GM12872 (cell line): ENCODE results near the gene PARD6B.

Experiments
- CTCF ChIP-seq: IDR thresholded peaks from 3 replicates; pipeline ENCODE4 v1.5.1; 2011; ENCODE audit warnings: low read depth, mild to moderate bottlenecking, low read length, moderate library complexity; ENCODE audit not compliant: insufficient read depth

PARD6B gene

GRCh38 chr20:50762045-50762422, 30.7 kb downstream of the PARD6B start:
- TF ChIP-seq CTCF: no peak

GRCh38 chr20:50762435-50763220, 31.2 kb downstream of the PARD6B start:
- no peak for TF ChIP-seq CTCF

GRCh38 chr20:50765674-50766073, 34.3 kb downstream of the PARD6B start:
- no peak for TF ChIP-seq CTCF

- TF ChIP-seq CTCF: no peak
These were observed 41.2 kb downstream of the PARD6B start for GRCh38 chr20:50772420-50773185.

GRCh38 chr20:50774515-50774914, 43.1 kb downstream of the PARD6B start:
- TF ChIP-seq CTCF: no peak

- no peak for TF ChIP-seq CTCF
These were observed 44.9 kb downstream of the PARD6B start for GRCh38 chr20:50776122-50776817.

GRCh38 chr20:50777373-50777772, 46.0 kb downstream of the PARD6B start:
- TF ChIP-seq CTCF: no peak
